ENCODE measurements around the gene LDLRAD3.

Gene LDLRAD3

DNA sequence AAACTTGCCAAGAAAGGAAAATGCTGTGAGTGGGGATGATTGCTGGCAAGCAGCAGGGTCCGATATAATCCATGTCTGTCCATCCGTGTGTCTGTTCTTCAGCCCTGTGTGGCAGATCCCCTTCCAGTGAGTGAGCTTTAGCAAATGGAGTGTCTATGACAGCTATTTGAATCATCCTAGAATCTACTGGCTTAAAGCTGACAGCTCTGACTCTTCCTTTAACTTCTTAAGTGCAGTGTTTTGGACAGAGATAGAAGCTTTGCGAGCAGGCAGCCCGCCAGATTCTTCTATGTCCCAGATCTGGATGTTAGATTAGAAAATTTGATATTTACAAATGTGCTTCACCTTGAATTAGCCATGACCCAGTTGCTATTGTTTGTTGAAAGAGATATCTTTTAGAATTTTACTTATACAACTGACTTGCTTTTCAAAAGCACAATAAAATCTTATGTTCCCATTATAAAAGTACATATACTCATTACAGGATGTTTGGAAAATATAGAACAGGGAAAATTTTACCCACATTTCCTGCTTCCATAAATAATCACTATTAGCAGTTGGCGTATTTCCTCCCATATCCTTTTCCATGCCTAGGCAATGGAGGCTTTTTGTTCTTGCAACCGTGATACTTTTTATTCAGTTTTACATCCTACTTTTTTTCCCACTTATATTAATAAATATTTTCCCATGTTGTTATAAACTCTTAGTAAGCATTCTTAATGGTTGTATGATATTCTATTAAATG lies 220.8 kb downstream of the LDLRAD3 start:
- TF ChIP-seq, protein P1, sequence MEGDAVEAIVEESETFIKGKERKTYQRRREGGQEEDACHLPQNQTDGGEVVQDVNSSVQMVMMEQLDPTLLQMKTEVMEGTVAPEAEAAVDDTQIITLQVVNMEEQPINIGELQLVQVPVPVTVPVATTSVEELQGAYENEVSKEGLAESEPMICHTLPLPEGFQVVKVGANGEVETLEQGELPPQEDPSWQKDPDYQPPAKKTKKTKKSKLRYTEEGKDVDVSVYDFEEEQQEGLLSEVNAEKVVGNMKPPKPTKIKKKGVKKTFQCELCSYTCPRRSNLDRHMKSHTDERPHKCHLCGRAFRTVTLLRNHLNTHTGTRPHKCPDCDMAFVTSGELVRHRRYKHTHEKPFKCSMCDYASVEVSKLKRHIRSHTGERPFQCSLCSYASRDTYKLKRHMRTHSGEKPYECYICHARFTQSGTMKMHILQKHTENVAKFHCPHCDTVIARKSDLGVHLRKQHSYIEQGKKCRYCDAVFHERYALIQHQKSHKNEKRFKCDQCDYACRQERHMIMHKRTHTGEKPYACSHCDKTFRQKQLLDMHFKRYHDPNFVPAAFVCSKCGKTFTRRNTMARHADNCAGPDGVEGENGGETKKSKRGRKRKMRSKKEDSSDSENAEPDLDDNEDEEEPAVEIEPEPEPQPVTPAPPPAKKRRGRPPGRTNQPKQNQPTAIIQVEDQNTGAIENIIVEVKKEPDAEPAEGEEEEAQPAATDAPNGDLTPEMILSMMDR (IDR thresholded peaks at IDR 0.05) = no peak
- TF ChIP-seq ZFX (IDR thresholded peaks at IDR 0.05; ENCODE audit: borderline replicate concordance) = no peak
- no peak overlapping the region for H3K27ac ChIP-seq

DNA sequence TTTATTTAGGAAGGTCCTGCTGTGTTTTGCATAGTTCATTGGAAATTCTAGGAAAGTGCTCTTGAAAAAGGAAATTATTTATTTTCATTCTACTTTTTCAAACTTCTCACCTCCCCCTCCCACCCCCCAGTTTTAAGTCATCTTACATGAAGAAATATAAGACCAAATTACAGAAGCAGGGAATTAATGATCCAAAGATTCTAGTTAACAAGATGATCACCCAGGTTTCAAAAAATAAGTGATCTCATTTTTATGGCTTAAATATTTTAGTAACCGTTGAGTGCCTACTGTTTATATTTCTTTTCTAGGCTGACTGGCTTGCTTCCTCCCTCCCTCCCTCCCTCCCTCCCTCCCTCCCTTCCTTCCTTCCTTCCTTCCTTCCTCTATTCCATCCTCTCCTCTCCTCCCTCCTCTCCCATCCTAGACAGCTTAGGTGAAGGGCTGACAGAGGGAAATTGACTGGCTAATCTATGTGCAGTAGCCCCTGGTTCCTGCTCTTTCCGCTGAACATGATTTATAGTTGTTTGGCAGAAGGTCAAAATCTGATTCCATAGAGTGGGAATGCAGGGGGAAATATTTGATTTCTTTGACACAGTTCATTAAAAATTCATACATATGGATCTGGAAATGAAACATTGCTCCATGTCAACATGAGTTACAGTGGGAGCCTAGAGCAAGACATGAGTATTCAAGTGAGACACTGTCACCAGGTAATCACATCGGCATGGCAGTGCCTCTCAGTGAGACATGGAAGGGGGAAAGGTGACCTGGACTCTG lies 221.9 kb downstream of the LDLRAD3 start:
- no peak overlapping the region for H3K27ac ChIP-seq
- no peak for TF ChIP-seq ZFX (IDR thresholded peaks at IDR 0.05; ENCODE audit: borderline replicate concordance)
- TF ChIP-seq, protein P1 (IDR thresholded peaks at IDR 0.05) = no peak

DNA sequence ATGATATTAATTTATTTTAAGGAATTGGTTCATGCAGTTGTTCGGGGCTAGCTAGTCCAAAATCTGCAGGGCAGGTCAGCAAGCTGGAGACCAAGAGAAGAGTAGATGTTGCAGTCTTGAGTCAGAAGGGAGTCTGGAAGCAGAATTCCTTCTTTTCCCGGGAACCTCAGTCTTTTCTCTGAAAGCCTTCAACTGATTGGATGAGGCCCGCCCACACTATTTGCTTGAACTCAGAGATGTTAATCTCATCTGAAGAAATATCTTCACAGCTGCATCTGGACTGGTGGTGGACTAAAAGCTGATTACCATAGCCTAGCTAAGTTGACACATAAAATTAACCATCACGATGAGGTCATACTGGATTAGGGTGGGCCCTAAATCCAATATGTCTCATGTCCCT lies 223.2 kb downstream of the LDLRAD3 start:
- no peak overlapping the region for H3K27ac ChIP-seq
- TF ChIP-seq ZFX (IDR thresholded peaks at IDR 0.05; ENCODE audit: borderline replicate concordance) = no peak
- TF ChIP-seq, protein P1 (IDR thresholded peaks at IDR 0.05) = no peak

DNA sequence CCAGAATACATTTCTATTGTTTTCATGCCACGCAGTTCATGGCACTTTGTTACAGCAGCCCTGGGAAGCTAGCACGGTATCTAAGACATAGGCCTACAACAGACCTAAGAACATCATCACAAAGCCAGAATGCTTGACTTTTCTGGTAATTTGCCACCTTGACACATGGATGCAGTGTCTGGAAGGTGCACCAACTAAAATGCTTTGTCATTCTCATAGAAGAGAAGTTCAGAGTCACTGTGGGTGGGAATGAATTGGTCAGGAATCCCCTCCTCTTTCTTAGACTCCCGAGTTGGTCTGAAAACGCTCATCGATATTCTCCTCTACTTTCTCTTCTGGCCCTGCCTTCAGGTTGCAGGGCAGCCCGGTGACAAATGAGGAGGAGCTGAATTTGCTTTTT lies 223.9 kb downstream of the LDLRAD3 start:
- no peak overlapping the region for H3K27ac ChIP-seq
- TF ChIP-seq, protein P1 (IDR thresholded peaks at IDR 0.05) = no peak

DNA sequence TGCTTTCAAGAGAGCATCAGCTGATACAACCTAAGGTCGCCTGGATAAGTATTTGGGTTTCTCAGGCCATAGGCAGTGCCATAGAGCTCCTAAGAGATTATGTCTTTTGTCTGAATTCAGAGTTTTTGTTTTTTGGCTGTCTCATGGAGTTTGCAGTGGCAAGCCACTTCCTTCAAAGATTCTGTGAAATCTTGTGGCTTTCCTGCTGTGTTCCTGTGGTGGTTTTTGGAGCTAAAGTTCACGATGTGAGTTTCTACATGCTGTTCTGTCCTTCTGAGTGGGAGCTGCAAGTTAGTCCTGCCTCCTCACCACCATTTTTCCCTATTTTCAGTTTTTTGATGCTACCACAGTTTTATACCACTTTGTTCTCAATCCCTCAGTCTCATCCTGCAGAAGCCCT lies 234.0 kb downstream of the LDLRAD3 start:
- no peak overlapping the region for H3K27ac ChIP-seq
- TF ChIP-seq, protein P1 (IDR thresholded peaks at IDR 0.05) = no peak
- no peak for TF ChIP-seq ZFX (IDR thresholded peaks at IDR 0.05; ENCODE audit: borderline replicate concordance)

DNA sequence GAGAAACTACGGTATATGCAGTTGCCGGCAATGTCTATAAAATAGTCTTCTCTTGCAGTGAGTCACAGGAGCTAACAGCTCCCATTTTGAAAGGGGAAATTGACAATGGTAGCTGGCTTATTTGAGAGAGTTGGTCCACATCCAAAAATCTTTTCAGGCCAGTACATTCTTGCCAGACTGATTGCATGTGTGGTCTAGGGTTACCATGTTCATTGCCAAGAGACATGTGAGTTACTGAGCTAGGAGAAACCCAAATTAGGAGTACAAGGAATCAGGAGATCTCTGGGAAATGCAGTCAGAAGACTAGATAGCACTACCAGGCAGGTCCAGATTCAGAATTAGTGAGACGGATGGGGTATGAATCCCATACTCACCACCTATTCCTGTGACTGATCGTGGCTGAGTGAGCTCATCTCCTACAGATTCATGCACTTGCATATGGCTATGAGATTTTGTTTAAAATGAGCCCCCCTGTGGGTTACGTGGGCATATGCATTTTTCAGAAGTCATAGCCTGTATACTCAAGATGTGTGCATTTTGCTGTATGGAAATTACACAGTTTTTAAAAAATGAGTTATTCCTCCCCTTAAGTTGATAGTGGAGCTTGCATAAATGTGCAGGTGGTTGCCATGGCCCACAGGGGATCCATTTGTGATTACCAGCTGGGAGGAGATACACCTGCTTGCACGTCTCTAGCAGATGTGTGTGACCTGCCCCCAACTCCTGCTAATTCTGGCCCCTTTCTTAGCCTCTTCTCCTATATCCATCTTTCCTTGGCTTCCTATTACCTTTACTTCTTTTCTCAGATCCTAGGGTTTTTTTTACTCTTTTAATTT lies 242.7 kb downstream of the LDLRAD3 start:
- TF ChIP-seq, protein P1 (IDR thresholded peaks at IDR 0.05) = no peak
- TF ChIP-seq ZFX (IDR thresholded peaks at IDR 0.05; ENCODE audit: borderline replicate concordance) = no peak
- H3K27ac ChIP-seq = no peak overlapping the region

All from 22Rv1 (cell line).